Tongue (tissue), 2 donors: ENCODE data around the gene TPP1. TPM values are rescaled to one million over a fixed set of nuclear protein-coding genes. Genes with fewer than 3 reads are reported as not detected.
A peak's percentile ranks its signal among the peaks of the same experiment; 100 is the strongest.

Source experiments
- DNase-seq: peaks from one replicate; pipeline ENCODE4 v3.0.0-alpha.2; 2015
- total RNA-seq: library from RNA; depleted of rRNA; stranded (reverse); fragments of >200 nt; gene quantifications from one replicate; pipeline ENCODE4 v1.2.3, GENCODE V29; 2014

Gene TPP1
- total RNA-seq, 1 donor from 2014 or later: 59.9 TPM

- DNase-seq: peak; percentile 47
Measured at GRCh38 chr11:6611092-6611962, 7.9 kb downstream of the TPP1 start.

GRCh38 chr11:6610591-6610990 lies 8.6 kb downstream of the TPP1 start:
- DNase-seq: no peak

DNA sequence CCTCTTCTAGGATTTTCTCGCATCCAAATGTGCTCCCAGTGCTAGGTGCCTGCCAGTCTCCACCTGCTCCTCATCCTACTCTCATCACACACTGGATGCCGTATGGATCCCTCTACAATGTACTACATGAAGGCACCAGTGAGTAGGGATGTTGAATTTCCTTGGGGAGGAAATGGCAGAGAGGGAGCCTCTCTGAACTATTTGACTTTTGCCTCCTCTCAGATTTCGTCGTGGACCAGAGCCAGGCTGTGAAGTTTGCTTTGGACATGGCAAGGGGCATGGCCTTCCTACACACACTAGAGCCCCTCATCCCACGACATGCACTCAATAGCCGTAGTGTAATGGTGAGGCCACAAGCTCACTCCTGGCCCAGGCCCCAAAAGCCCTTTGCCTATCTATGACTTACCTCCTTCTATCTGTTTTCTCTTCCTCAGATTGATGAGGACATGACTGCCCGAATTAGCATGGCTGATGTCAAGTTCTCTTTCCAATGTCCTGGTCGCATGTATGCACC lies 9.7 kb downstream of the TPP1 start:
- DNase-seq: no peak

GRCh38 chr11:6608726-6609501 lies 10.3 kb downstream of the TPP1 start:
- no peak for DNase-seq

DNA sequence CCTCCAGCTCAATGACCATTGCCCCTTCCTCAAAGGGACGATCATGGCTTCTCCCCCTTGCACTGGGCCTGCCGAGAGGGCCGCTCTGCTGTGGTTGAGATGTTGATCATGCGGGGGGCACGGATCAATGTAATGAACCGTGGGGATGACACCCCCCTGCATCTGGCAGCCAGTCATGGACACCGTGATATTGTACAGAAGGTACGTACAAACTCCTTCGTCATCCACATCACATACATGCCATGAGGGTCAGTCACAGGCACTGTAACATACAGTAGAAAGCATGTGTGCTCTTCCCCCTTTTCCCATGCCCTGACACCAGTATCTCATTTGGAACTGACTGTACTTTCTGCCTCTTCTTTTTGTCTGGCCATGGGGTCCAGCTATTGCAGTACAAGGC lies 11.2 kb downstream of the TPP1 start:
- DNase-seq: no peak

DNA sequence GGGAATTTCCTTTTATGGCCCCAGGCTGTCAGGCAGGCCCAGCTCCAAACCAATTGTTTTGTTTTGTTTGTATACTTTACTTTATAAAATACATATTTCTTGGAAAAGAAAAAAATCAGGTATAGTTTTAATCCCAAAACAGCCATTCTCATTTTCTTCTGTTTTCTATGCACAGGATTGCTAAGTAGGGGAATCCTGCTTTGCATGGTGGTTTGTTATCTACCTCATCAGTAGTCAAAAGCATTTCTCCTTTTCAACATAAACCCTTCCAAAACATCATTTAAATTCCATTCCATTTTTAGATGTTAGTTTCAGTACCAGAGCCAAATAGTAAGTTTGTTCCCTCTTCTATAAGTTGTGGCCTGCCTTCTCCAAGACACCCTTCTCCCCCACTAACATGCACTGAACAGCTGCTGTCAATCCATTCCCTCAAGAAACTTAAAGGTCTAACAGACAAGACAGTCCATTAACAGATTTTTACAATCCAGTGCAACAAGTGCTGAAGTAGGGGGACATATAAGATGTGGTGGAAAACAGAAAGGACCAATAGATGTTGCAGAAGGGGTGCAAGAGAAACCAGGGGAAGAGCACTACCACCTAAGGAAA lies 11.9 kb downstream of the TPP1 start:
- DNase-seq: no peak

GRCh38 chr11:6606471-6607189 lies 12.6 kb downstream of the TPP1 start:
- peak; percentile 96 for DNase-seq

DNA sequence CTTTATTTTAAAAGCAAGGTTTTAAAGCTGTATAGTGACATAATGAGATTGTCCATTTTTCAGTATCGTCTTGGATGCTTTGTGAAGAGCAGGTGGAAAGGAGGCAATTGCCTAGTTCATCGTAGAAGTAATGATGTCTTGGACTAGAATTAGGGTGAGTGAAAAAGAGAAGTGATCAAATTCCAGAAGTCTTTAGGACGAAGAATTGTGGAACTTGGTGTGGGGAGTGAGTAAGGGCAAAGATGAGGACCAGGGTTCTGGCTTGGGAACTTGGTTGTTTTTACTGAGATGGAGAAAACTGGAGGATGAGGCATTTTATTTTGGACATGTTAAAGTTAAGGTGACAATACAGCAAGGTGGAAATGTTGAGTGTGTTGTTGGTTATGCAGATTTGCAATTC lies 14.4 kb downstream of the TPP1 start:
- DNase-seq: no peak

GRCh38 chr11:6604081-6604626 lies 15.1 kb downstream of the TPP1 start:
- DNase-seq: peak; percentile 79

DNA sequence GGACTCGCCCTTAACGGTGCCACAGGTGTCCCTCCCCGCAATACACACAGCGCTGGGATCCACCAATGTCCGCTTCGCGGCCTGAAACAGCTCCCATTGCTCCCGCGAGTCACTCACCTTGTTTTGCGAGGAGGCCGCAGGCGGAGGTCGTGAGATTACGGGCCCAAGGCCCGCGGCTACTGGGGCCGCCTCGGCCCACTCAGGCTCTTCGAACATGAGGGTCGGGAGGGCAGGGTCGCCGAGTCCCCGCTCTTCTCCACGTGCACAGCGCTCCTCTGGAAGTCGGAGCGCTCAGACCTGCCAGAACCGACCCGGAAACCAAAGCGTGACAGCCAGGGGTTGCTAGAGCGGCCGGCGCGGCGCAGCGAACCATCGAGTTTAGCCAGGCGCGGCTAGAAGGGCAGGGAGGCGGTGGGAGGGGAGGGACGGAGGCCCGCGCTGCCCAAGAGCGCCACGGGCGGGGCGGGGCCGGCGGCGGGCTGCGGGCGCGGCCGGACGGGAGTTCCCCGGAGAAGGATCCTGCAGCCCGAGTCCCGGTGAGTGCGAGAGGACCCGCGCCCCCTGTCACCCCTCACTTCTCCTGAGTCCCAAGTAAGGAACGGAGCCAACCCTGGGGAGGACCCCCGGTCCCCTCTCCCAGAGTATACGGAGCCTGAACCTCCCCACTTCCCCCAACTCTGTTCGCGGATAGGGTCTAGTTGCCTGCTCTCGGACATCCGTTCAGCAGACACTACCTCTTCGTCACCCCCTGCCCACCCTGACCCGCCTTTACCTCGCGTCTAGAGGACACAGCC lies 15.7 kb downstream of the TPP1 start, which contains the start of the genes ILK and RRP8:
Gene ILK, plus strand, starts transcription at position 488 of the 794 bp plus-strand sequence. CDS start 498 bp downstream, outside the sequence.
Gene RRP8, minus strand, starts transcription at position 330 of the 794 bp plus-strand sequence. Its CDS starts 114 bp downstream, at position 216.
- DNase-seq: peak; percentile 95

DNA sequence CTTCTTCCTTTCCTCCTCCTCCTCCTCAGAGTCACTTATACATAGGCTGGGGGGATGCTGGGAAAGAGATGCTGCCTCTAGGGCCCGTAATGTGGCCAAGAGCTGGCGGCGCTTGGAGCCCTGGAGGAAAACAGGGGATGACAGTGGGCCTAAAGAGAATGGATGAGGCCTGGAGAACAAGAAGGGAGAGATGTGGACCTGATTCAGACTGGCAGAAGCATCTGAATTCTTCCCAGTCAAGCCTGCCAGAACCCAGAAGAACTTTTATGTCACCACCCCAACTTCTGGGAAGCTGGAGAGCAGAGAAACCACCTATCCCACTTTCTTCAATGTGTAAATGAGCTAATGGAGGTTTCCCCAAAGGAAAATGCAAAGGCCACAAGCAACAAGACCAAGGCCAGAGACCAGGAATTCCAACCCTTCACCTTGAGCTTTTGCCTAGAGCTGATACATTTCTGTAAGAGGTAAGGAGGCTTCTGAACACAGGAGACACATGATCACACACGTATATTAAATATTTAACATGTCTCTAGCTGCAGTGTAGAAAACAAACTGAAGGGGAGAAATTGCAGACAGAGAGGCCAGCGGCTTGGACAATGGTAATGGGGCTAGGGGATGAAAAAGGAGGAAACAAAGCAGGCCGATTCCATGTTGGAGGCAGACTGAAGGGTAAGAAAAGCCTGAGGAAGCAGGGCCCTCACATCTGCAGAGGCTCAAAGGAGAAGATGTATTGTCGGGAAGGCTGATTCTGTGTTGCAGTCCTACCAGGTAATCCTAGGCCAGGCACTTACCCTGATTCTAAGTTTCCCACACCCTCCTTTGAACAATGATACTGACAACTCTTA lies 16.9 kb downstream of the TPP1 start:
- no peak for DNase-seq

DNA sequence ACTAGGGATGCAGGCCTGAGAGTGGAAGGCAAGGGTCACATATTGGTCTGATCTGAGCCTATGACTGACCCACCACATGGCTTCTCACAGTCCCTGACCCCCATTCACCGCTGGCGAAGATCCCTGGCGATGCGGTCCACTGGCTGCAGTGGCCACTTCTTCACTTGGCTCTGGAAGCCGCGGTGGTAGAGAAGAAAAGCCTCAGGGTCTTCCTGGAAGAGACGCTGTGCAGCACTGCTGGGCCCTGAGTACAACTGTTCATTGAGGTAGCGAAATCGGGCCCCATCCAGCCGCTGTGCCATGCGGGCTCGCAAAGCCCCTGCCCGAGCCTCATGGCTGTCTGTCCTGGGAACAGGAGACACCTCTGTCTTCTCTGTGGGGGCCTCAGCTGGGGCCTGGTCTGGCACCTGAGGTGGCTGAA lies 18.2 kb downstream of the TPP1 start:
- no peak for DNase-seq

GRCh38 chr11:6599881-6600390 lies 19.3 kb downstream of the TPP1 start:
- DNase-seq: no peak

GRCh38 chr11:6599449-6599848 lies 19.8 kb downstream of the TPP1 start:
- no peak for DNase-seq

DNA sequence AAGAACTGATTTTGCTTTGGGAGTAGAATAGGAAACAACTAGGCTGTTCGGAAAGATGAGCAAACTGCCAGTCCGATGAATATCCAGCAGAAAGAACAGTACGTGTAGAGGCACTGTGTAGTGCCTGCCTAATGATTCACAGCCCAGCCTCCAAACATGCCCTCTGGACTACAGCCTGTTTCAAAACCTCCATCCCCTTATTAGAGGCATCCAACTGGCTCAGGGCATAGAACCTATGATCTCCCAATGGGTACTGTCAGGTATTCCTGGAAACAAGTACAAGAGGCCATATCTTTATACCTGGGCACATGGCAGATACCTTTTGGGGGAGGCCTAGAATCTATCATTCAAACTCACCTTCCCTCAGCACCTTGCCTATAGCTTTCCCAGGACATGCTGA lies 20.7 kb downstream of the TPP1 start:
- no peak for DNase-seq

GRCh38 chr11:6596239-6596877 lies 22.9 kb downstream of the TPP1 start:
- no peak for DNase-seq

DNA sequence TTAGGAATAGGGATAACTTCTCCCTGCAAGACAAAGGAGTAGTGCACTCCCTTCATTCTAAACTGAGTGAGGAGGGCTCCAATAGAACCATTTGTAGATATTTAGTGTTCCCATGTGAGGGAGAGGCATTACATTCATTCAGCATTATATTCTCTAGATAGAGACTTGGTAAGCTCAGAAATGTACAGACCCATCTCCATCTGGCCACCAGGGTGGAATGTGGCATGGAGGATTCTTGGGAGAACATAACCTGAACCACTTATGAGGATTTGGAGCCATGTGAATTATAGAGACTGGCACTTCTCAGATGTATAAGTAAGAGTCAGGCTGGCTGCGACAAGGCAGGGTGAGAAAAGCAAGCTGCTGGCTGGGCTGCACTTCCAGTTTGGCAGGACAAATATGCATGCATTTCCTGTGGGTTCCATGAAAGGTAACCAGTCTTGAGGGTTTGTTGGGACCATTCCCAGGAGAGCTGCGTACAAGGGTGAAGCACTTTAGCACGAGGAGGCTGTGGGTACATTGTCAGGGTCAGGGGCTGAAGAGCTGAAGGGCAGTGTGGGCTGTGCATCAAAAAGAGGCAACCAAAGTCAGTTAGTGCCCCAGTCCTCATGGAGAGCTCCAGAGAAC lies 25.0 kb downstream of the TPP1 start:
- no peak for DNase-seq

DNA sequence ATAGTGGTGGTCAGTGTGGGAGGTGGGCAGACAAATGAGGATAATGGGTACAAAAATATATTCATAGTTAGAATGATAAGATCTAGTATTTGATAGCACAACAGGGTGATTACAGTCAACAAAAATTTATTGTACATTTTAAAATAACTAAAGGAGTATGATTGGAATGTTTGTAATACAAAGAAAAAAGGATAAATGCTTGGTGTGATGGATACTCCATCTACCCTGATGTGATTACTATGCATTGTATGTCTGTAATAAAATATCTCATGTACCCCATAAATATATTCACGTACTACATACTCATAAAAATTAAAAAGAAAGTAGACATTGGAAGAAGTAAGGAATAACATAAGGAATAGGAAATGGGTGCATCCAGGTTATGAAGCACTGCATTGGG lies 31.2 kb downstream of the TPP1 start:
- no peak for DNase-seq
